Astrocyte (in vitro differentiated cells and primary cell): ENCODE results near the gene IL17B.

Source experiments
- CTCF ChIP-seq: IDR thresholded peaks from 2 replicates; pipeline ENCODE4 v1.5.1; 2011; ENCODE audit warnings: low read depth, mild to moderate bottlenecking, inconsistent platforms, low read length, moderate library complexity; ENCODE audit not compliant: insufficient read depth
- EZH2 ChIP-seq: IDR thresholded peaks from 2 replicates; pipeline ENCODE4 v1.6.1; 2012; ENCODE audit warnings: mild to moderate bottlenecking, low read length, inconsistent platforms; ENCODE audit not compliant: insufficient read depth

GRCh38 chr5:149333711-149334443 lies 45.2 kb downstream of the IL17B start:
- TF ChIP-seq CTCF (no peak), EZH2 (no peak)
